Mesothelial cell of epicardium (in vitro differentiated cells): ENCODE results near the gene ATIC. TPM values are rescaled to one million over a fixed set of nuclear protein-coding genes. Genes with fewer than 3 reads are reported as not detected.

Experiments used
- DNase-seq, 2 experiments: peaks; one replicate each; pipeline ENCODE4 v3.0.0; 2021; ENCODE audit warnings: low spot score in 2 of 2; ENCODE audit not compliant: unreplicated experiment in 2 of 2
- H3K27ac Mint-ChIP-seq: 2 replicates; pipeline ENCODE4 v1.8.0; 2021; ENCODE audit warnings: mixed read lengths
- H3K27me3 Mint-ChIP-seq: 2 replicates; pipeline ENCODE4 v1.8.0; 2021; ENCODE audit warnings: low read depth, mixed read lengths
- H3K36me3 Mint-ChIP-seq: 2 replicates; pipeline ENCODE4 v1.8.0; 2021; ENCODE audit warnings: mixed read lengths
- H3K4me1 Mint-ChIP-seq: 2 replicates; pipeline ENCODE4 v1.8.0; 2021; ENCODE audit warnings: mixed read lengths
- H3K4me3 Mint-ChIP-seq: 2 replicates; pipeline ENCODE4 v1.8.0; 2021; ENCODE audit warnings: mild to moderate bottlenecking, moderate library complexity, mixed read lengths
- H3K9me3 Mint-ChIP-seq: 2 replicates; pipeline ENCODE4 v1.8.0; 2021; ENCODE audit warnings: mixed read lengths
- CTCF ChIP-seq: fragments of 200-600 bp; sonication (generic); IDR thresholded peaks from one replicate; pipeline ENCODE4 v1.5.0; 2021; ENCODE audit warnings: antibody characterized with exemption; ENCODE audit not compliant: unreplicated experiment
- total RNA-seq: library from RNA; stranded (reverse); gene quantifications from 3 replicates; pipeline ENCODE4 v1.2.1, GENCODE V29; 2021

The ATIC gene
- total RNA-seq, 1 donor from 2014 or later, result 115 TPM

- TF ChIP-seq CTCF, result no peak
- no peaks in the 10 kb centered on the region for H3K4me1 Mint-ChIP-seq
- no peak overlapping the region for H3K27ac Mint-ChIP-seq
- H3K36me3 Mint-ChIP-seq, result peaks cover 18% of the 10 kb centered on the region
- H3K4me3 Mint-ChIP-seq, result no peak overlapping the region
- DNase-seq, result no peak
- H3K27me3 Mint-ChIP-seq, result no peaks in the 10 kb centered on the region
- no peaks in the 10 kb centered on the region for H3K9me3 Mint-ChIP-seq
Observed at GRCh38 chr2:215392164-215392563, 80.3 kb downstream of the ATIC start.

GRCh38 chr2:215392687-215393270, 80.9 kb downstream of the ATIC start:
- no peak for DNase-seq
- H3K4me1 Mint-ChIP-seq, result peaks cover 5% of the 10 kb centered on the region
- H3K9me3 Mint-ChIP-seq, result no peaks in the 10 kb centered on the region

GRCh38 chr2:215394102-215394805, 82.4 kb downstream of the ATIC start:
- TF ChIP-seq CTCF, result no peak
- no peak for DNase-seq
- Mint-ChIP-seq H3K36me3 (peaks cover 20% of the 10 kb centered on the region), H3K4me1 (peaks cover 16% of the 10 kb centered on the region), H3K9me3 (no peaks in the 10 kb centered on the region), H3K27ac (no peak overlapping the region), H3K4me3 (no peak overlapping the region), H3K27me3 (no peaks in the 10 kb centered on the region)

More at GRCh38 chr2:215392687-215393270, 80.9 kb downstream of the ATIC start:
- Mint-ChIP-seq H3K36me3 (peaks cover 20% of the 10 kb centered on the region), H3K4me3 (no peak overlapping the region), H3K27ac (no peak overlapping the region), H3K27me3 (no peaks in the 10 kb centered on the region)
- TF ChIP-seq CTCF, result no peak

GRCh38 chr2:215395687-215396460, 84.0 kb downstream of the ATIC start:
- no peaks in the 10 kb centered on the region for H3K27me3 Mint-ChIP-seq
- no peaks in the 10 kb centered on the region for H3K9me3 Mint-ChIP-seq
- no peak overlapping the region for H3K4me3 Mint-ChIP-seq
- H3K27ac Mint-ChIP-seq, result no peak overlapping the region
- H3K4me1 Mint-ChIP-seq, result peaks cover 16% of the 10 kb centered on the region
- H3K36me3 Mint-ChIP-seq, result peaks cover 17% of the 10 kb centered on the region
- TF ChIP-seq CTCF, result no peak
- DNase-seq, result no peak

GRCh38 chr2:215396595-215397313, 84.9 kb downstream of the ATIC start:
- no peak overlapping the region for H3K27ac Mint-ChIP-seq
- no peaks in the 10 kb centered on the region for H3K9me3 Mint-ChIP-seq
- H3K27me3 Mint-ChIP-seq, result no peaks in the 10 kb centered on the region
- no peak for DNase-seq
- H3K4me3 Mint-ChIP-seq, result no peak overlapping the region
- H3K4me1 Mint-ChIP-seq, result peaks cover 16% of the 10 kb centered on the region
- peaks cover 15% of the 10 kb centered on the region for H3K36me3 Mint-ChIP-seq
- no peak for TF ChIP-seq CTCF
